Urinary bladder (tissue), 4 donors: ENCODE data around the gene MAN1A2. TPM values are rescaled to one million over a fixed set of nuclear protein-coding genes. Genes with fewer than 3 reads are reported as not detected.

ENCODE experiments used
- DNase-seq: peaks from one replicate; pipeline ENCODE4 v3.0.0-alpha.2; 2015; ENCODE audit errors: extremely low spot score
- H3K27ac ChIP-seq: one replicate; pipeline ENCODE4 v1.5.1; 2013; ENCODE audit warnings: low read depth, mild to moderate bottlenecking, moderate library complexity
- H3K36me3 ChIP-seq: one replicate; pipeline ENCODE4 v1.6.1; 2013; ENCODE audit warnings: mild to moderate bottlenecking, moderate library complexity; ENCODE audit not compliant: insufficient read depth
- H3K4me1 ChIP-seq: one replicate; pipeline ENCODE4 v1.6.1; 2013; ENCODE audit warnings: mild to moderate bottlenecking, moderate library complexity; ENCODE audit not compliant: insufficient read depth
- H3K4me3 ChIP-seq: one replicate; pipeline ENCODE4 v1.5.1; 2013; ENCODE audit warnings: low read depth, low read length
- WGBS: extraction: QIAGEN DNeasy Blood & Tissue Kit; methylation state at CpG from one replicate; pipeline ENCODE4 v1.1.7; 2013; 5-methylcytosine and 5-hydroxymethylcytosine counted together
- polyA plus RNA-seq: library from polyadenylated mRNA; stranded (reverse); fragments of 200-250 nt; gene quantifications from one replicate; pipeline ENCODE4 v1.2.3, GENCODE V29; 2013
- total RNA-seq: library from RNA; depleted of rRNA; stranded (reverse); fragments of >200 nt; gene quantifications from one replicate; pipeline ENCODE4 v1.2.3, GENCODE V29; 2014
- donor health status: healthy with polysubstance abuse.
- donor health status: healthy.

Gene MAN1A2
- total and polyA plus RNA-seq, 2 donors, result 20.1 to 85.8 TPM

GRCh38 chr1:117565745-117566455 lies 198.7 kb downstream of the MAN1A2 start:
- no peak overlapping the region for H3K4me3 ChIP-seq
- H3K36me3 ChIP-seq, result no peaks in the 10 kb centered on the region
- no peak for DNase-seq
- 86% methylated on average over 8 of the region's 8 CpGs for WGBS
- H3K27ac ChIP-seq, result no peak overlapping the region
- H3K4me1 ChIP-seq, result no peaks in the 10 kb centered on the region

DNA sequence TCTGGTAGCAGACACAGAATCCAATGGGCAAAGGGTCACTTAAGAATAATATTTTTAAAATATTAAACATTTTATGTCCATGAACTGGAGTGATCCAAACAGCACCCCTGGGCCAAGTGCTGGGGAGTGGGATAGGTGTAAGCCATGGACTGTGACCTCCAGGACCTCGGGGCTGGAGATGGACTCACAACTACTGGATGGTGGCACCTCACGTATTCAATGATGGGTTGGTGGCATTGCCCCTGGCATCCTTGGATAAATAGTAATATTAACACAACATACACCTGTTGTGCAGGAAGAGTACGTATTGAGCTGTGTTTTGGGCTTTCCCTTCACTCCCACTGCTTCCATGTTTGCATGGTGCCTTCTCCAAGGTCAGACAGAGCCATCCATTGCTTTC lies 199.3 kb downstream of the MAN1A2 start:
- no peak overlapping the region for H3K27ac ChIP-seq
- no peaks in the 10 kb centered on the region for H3K36me3 ChIP-seq
- no peak for DNase-seq
- 95% methylated on average over 3 of the region's 3 CpGs for WGBS
- H3K4me1 ChIP-seq, result no peaks in the 10 kb centered on the region
- no peak overlapping the region for H3K4me3 ChIP-seq

DNA sequence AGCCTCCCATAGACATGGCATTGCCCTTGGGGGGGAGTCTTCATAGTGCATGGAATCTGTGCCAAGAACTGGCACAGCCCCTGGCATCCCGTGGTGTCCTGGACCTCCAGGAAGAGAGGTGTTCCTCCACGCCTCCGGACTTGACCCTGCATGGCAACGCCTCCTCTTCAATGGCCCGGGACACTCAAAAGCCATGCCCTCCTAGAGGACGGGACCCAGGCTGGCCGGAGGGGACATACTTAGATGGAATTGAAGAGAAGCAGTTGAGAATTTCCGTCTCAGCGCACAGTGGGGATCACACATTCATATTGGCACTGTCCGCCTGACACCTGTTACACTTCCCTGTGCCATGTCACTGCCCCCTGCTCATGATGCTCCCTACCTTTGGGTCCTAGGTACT lies 200.2 kb downstream of the MAN1A2 start:
- H3K4me1 ChIP-seq, result no peaks in the 10 kb centered on the region
- no peak overlapping the region for H3K27ac ChIP-seq
- WGBS, result 96% methylated on average over 10 of the region's 10 CpGs
- no peaks in the 10 kb centered on the region for H3K36me3 ChIP-seq
- no peak for DNase-seq
- no peak overlapping the region for H3K4me3 ChIP-seq

DNA sequence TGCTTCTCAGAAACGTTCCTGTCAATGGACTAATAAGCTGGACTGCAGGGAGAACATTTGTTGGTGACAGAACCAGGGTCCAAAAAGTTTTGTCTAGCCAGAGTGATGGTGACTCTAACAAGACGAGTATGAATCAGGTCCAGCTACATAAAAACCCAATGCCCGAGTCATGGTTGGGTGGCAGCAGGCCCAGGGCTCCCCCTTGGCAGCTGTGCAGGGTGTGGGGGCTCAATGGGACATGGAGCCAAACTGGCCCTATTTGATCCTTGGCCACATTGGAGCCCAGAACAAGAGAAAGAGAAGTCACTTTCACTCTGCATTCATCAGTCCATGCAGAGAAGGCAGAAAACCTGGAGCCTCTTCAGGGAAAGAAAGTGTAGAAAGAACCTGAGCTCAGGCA lies 200.7 kb downstream of the MAN1A2 start:
- no peak for DNase-seq
- Histone ChIP-seq H3K36me3 (no peaks in the 10 kb centered on the region), H3K27ac (no peak overlapping the region), H3K4me1 (no peaks in the 10 kb centered on the region), H3K4me3 (no peak overlapping the region)
- 84% methylated on average over 3 of the region's 3 CpGs for WGBS

DNA sequence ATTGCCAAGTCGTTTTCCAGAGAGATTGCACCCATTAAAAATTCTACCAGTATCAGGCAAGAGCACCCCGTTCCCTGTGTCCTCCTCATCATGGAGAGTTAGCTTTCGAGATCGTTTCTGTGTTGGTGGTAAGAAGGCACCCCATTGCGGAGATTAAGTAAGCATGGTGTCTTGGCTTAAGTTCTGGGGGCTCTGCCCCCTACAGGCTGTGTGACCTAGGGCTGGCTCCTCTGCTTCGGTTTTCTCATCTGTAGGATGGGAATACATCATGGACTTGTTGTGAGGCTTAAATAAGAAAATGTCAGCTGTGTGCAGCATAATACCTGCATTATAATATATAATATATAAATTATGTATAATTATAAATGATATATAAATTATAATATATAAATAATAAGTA lies 201.8 kb downstream of the MAN1A2 start:
- H3K27ac ChIP-seq, result no peak overlapping the region
- no peak overlapping the region for H3K4me3 ChIP-seq
- DNase-seq, result no peak
- H3K36me3 ChIP-seq, result no peaks in the 10 kb centered on the region
- 93% methylated on average over 6 of the region's 6 CpGs for WGBS
- peaks cover 1% of the 10 kb centered on the region for H3K4me1 ChIP-seq

- Histone ChIP-seq H3K27ac (no peak overlapping the region), H3K4me1 (peaks cover 1% of the 10 kb centered on the region), H3K4me3 (no peak overlapping the region), H3K36me3 (no peaks in the 10 kb centered on the region)
- WGBS, result 18% methylated on average over 3 of the region's 3 CpGs
- no peak for DNase-seq
Observed at GRCh38 chr1:117569856-117570255, 202.6 kb downstream of the MAN1A2 start.

DNA sequence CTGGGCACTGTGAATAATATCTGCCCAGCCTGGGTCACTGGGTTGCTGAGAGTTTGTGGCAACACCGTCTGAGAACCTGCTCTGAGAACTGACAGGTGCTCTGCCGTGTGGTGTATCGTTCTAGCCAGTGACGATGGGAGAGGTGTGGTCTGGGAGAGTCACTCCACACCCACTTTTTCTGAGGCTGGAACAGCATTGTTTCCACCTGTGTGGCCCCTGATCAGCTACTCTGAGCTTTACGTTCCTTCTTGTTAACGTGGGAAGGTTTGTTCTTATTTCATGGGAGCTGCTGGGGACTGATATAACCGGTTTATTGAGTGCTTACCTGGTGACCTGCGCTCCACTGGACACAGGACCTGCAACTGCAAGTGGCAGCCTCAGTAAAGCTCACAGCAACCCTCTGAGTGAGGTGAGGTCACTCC lies 203.8 kb downstream of the MAN1A2 start:
- 81% methylated on average over 8 of the region's 8 CpGs for WGBS
- peaks cover 1% of the 10 kb centered on the region for H3K4me1 ChIP-seq
- H3K36me3 ChIP-seq, result no peaks in the 10 kb centered on the region
- H3K27ac ChIP-seq, result no peak overlapping the region
- no peak overlapping the region for H3K4me3 ChIP-seq
- DNase-seq, result peak; percentile 62

DNA sequence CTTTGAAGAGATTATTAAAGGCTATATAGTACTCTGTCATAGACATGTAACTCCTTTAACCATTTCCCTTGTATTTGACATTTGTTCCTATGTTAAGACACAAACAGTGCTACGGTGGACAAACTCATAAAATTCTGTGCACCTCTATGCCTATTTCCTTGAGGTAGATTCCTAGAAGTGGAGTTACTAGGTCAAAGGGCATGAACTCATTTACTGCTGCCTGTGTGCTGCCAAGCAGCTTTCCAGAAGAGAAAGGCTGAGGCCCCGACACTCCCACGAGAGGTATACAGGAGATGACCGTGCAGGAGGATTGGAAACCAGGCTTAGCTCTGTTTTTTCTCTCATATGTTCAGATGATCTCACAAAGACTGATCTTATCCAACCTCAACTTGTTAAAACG lies 204.2 kb downstream of the MAN1A2 start:
- Histone ChIP-seq H3K4me3 (no peak overlapping the region), H3K36me3 (no peaks in the 10 kb centered on the region), H3K4me1 (peaks cover 1% of the 10 kb centered on the region), H3K27ac (no peak overlapping the region)
- 85% methylated on average over 5 of the region's 5 CpGs for WGBS
- no peak for DNase-seq

GRCh38 chr1:117572546-117572945 lies 205.3 kb downstream of the MAN1A2 start:
- Histone ChIP-seq H3K36me3 (no peaks in the 10 kb centered on the region), H3K4me3 (no peak overlapping the region), H3K27ac (peak overlapping the region; percentile 49), H3K4me1 (peaks cover 1% of the 10 kb centered on the region)
- WGBS, result 65% methylated on average over 4 of the region's 4 CpGs
- no peak for DNase-seq

DNA sequence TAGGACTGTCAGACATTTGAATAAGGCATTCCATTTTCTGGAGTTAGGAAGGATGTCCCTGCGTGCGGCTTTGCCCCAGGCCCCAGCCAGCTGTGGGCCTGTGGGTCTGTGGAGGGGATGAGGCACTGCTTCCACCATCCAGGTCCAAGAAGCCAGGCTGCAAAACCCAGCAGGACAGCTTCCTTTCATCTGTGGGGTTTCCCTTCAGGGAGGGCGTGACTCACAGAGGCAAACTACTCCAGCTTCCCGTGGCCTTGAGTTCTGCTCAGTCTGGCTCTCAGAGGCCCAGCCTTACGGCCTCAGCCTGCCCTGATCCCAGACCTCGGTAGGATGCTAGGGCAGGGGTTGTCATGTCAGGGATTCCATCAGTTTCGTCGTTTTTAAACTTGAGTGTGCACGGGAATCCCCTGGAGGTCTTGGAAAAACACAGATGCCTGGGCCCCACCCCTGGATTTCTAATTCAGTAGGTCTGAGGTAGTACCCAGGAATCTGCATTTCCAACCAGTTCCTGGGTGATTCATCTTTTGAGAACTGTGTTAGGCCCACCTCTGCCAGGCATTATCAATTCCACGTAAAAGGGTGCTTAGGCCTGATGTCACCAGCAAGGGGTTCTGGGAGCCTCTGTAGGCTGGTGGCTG lies 206.3 kb downstream of the MAN1A2 start:
- DNase-seq, result no peak
- Histone ChIP-seq H3K4me1 (peaks cover 1% of the 10 kb centered on the region), H3K4me3 (no peak overlapping the region), H3K36me3 (no peaks in the 10 kb centered on the region), H3K27ac (no peak overlapping the region)
- WGBS, result 81% methylated on average over 10 of the region's 10 CpGs

- no peak overlapping the region for H3K4me3 ChIP-seq
- H3K27ac ChIP-seq, result no peak overlapping the region
- WGBS, result 82% methylated on average over 5 of the region's 5 CpGs
- peaks cover 1% of the 10 kb centered on the region for H3K4me1 ChIP-seq
- DNase-seq, result no peak
- H3K36me3 ChIP-seq, result no peaks in the 10 kb centered on the region
Observed at GRCh38 chr1:117574161-117574835, 207.0 kb downstream of the MAN1A2 start.

GRCh38 chr1:117575586-117576225 lies 208.5 kb downstream of the MAN1A2 start:
- Histone ChIP-seq H3K27ac (no peak overlapping the region), H3K4me1 (peaks cover 1% of the 10 kb centered on the region), H3K36me3 (no peaks in the 10 kb centered on the region), H3K4me3 (no peak overlapping the region)
- 92% methylated on average over 8 of the region's 8 CpGs for WGBS
- DNase-seq, result no peak

DNA sequence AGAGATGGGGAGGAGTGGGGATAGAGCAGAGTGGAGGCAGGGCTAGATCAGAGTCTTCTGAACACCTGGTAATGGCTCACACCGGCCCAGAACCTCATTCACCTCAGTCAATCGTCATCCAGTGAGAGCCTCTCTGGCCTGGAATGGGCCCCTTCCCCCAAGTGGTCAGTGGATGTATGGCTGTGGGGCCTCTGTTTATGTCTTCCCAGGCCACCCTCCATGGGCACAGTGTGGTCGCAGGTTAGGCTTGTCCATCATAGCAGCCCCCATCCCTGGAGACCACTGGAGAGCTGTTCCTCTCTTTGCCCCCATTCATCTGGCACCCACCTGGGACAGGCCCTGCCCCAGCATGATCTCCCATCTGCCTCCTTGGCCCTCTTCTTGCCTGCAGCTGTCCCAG lies 209.0 kb downstream of the MAN1A2 start:
- Histone ChIP-seq H3K27ac (no peak overlapping the region), H3K4me1 (peaks cover 1% of the 10 kb centered on the region), H3K36me3 (no peaks in the 10 kb centered on the region), H3K4me3 (no peak overlapping the region)
- DNase-seq, result no peak
- 93% methylated on average over 3 of the region's 3 CpGs for WGBS
